Loucy (cell line): ENCODE results near the gene SETX.

Source experiments
- H2AFZ ChIP-seq: fragments of 200-600 bp; sonication (generic); 2 replicates; pipeline ENCODE4 v1.6.0; 2016; ENCODE audit warnings: antibody characterized with exemption, mild to moderate bottlenecking, low read length, moderate library complexity
- H3F3A ChIP-seq: fragments of 200-600 bp; 2 replicates; pipeline ENCODE4 v1.6.0; 2016; ENCODE audit warnings: antibody characterized with exemption, low read depth, mild to moderate bottlenecking
- H3K27me3 ChIP-seq: fragments of 200-600 bp; sonication (generic); 2 replicates; pipeline ENCODE4 v1.6.1; 2014; ENCODE audit warnings: low read length, mild to moderate bottlenecking; ENCODE audit not compliant: insufficient read depth, poor library complexity, severe bottlenecking
- H3K36me3 ChIP-seq: fragments of 200-600 bp; sonication (generic); 2 replicates; pipeline ENCODE4 v1.6.1; 2016; ENCODE audit warnings: low read length; ENCODE audit not compliant: insufficient read depth
- H3K4me1 ChIP-seq: fragments of 200-600 bp; sonication (generic); 2 replicates; pipeline ENCODE4 v1.5.1; 2014; ENCODE audit warnings: low read length, mild to moderate bottlenecking; ENCODE audit not compliant: insufficient read depth, poor library complexity, severe bottlenecking
- H3K4me2 ChIP-seq: fragments of 200-600 bp; sonication (generic); 2 replicates; pipeline ENCODE4 v1.6.0; 2014; ENCODE audit warnings: antibody characterized with exemption, low read length, low read depth, mild to moderate bottlenecking; ENCODE audit not compliant: poor library complexity, severe bottlenecking
- H3K4me3 ChIP-seq: fragments of 200-600 bp; sonication (generic); 2 replicates; pipeline ENCODE4 v1.5.1; 2014; ENCODE audit warnings: low read length, mild to moderate bottlenecking, mixed read lengths; ENCODE audit not compliant: poor library complexity, severe bottlenecking
- H3K79me2 ChIP-seq: fragments of 200-600 bp; sonication (generic); 2 replicates; pipeline ENCODE4 v1.6.1; 2014; ENCODE audit warnings: low read length; ENCODE audit not compliant: insufficient read depth
- H3K9ac ChIP-seq: fragments of 200-600 bp; sonication (generic); 2 replicates; pipeline ENCODE4 v1.6.0; 2014; ENCODE audit warnings: mild to moderate bottlenecking, low read depth, low read length, moderate library complexity; ENCODE audit not compliant: poor library complexity, severe bottlenecking
- H3K9me2 ChIP-seq: fragments of 200-600 bp; sonication (generic); replicated peaks from 2 replicates; pipeline ENCODE4 v1.6.1; 2016; ENCODE audit warnings: low read depth, low read length, mixed read lengths
- H3K9me3 ChIP-seq: fragments of 200-600 bp; sonication (generic); 2 replicates; pipeline ENCODE4 v1.6.1; 2014; ENCODE audit warnings: mild to moderate bottlenecking, antibody characterized with exemption, low read length, low read depth; ENCODE audit not compliant: insufficient read depth
- H4K20me1 ChIP-seq: fragments of 200-600 bp; sonication (generic); 2 replicates; pipeline ENCODE4 v1.6.0; 2014; ENCODE audit warnings: antibody characterized with exemption, low read length, mild to moderate bottlenecking; ENCODE audit not compliant: insufficient read depth, poor library complexity, severe bottlenecking
- CTCF ChIP-seq: fragments of 200-600 bp; sonication (generic); conservative IDR thresholded peaks from 2 replicates; pipeline ENCODE4 v1.5.1; 2014; ENCODE audit warnings: mild to moderate bottlenecking, antibody characterized with exemption, low read length
- EZH2phosphoT487 ChIP-seq: fragments of 200-600 bp; IDR thresholded peaks from 2 replicates; pipeline ENCODE4 v1.6.1; 2018; ENCODE audit warnings: antibody characterized with exemption, mild to moderate bottlenecking, moderate library complexity, borderline replicate concordance

Gene SETX

GRCh38 chr9:132268725-132269352, 85.9 kb downstream of the SETX start:
- no peak overlapping the region for H3K9ac ChIP-seq
- peaks cover 7% of the 10 kb centered on the region for H3F3A ChIP-seq
- H3K4me1 ChIP-seq, result no peaks in the 10 kb centered on the region
- H3K4me3 ChIP-seq, result no peak overlapping the region
- peak; percentile 85 for TF ChIP-seq CTCF
- no peak for TF ChIP-seq EZH2phosphoT487
- H3K79me2 ChIP-seq, result no peaks in the 10 kb centered on the region
- no peak overlapping the region for H2AFZ ChIP-seq
- H3K4me2 ChIP-seq, result no peak overlapping the region
- H3K36me3 ChIP-seq, result peaks cover 81% of the 10 kb centered on the region
- no peaks in the 10 kb centered on the region for H3K9me2 ChIP-seq
- no peaks in the 10 kb centered on the region for H3K27me3 ChIP-seq
- H3K9me3 ChIP-seq, result no peaks in the 10 kb centered on the region
- H4K20me1 ChIP-seq, result no peaks in the 10 kb centered on the region

- H3K4me3 ChIP-seq, result no peak overlapping the region
- H3K4me2 ChIP-seq, result no peak overlapping the region
- H3K9me3 ChIP-seq, result no peaks in the 10 kb centered on the region
- H4K20me1 ChIP-seq, result no peaks in the 10 kb centered on the region
- peaks cover 7% of the 10 kb centered on the region for H3F3A ChIP-seq
- H3K36me3 ChIP-seq, result peaks cover 81% of the 10 kb centered on the region
- TF ChIP-seq EZH2phosphoT487, result no peak
- no peak for TF ChIP-seq CTCF
- H3K4me1 ChIP-seq, result no peaks in the 10 kb centered on the region
- no peaks in the 10 kb centered on the region for H3K9me2 ChIP-seq
- no peaks in the 10 kb centered on the region for H3K27me3 ChIP-seq
- H3K79me2 ChIP-seq, result no peaks in the 10 kb centered on the region
- no peak overlapping the region for H3K9ac ChIP-seq
- no peak overlapping the region for H2AFZ ChIP-seq
These were observed 87.1 kb downstream of the SETX start for GRCh38 chr9:132267660-132268059.

GRCh38 chr9:132266017-132266416, 88.8 kb downstream of the SETX start:
- TF ChIP-seq EZH2phosphoT487, result no peak
- TF ChIP-seq CTCF, result no peak
- Histone ChIP-seq H3K27me3 (no peaks in the 10 kb centered on the region), H3K9me3 (no peaks in the 10 kb centered on the region), H3K9me2 (no peaks in the 10 kb centered on the region), H3K79me2 (no peaks in the 10 kb centered on the region), H3K9ac (no peak overlapping the region), H2AFZ (no peak overlapping the region), H4K20me1 (no peaks in the 10 kb centered on the region), H3F3A (peaks cover 7% of the 10 kb centered on the region), H3K4me3 (no peak overlapping the region), H3K4me1 (peaks cover 8% of the 10 kb centered on the region), H3K36me3 (peaks cover 78% of the 10 kb centered on the region), H3K4me2 (no peak overlapping the region)
